PC-9 (cell line): Measurements from ENCODE around the gene GABARAP.

Source experiments
- EZH2 ChIP-seq: fragments of 200-600 bp; sonication (generic); IDR thresholded peaks from 2 replicates; pipeline ENCODE4 v1.8.0; 2017; ENCODE audit warnings: antibody characterized with exemption, low read depth
- TF ChIP-seq, protein P1 (sequence below): fragments of 200-600 bp; sonication (generic); conservative IDR thresholded peaks from 2 replicates; pipeline ENCODE4 v1.6.1; 2017; ENCODE audit warnings: mixed run types, antibody characterized with exemption, mild to moderate bottlenecking, moderate library complexity

- TF ChIP-seq, protein P1, sequence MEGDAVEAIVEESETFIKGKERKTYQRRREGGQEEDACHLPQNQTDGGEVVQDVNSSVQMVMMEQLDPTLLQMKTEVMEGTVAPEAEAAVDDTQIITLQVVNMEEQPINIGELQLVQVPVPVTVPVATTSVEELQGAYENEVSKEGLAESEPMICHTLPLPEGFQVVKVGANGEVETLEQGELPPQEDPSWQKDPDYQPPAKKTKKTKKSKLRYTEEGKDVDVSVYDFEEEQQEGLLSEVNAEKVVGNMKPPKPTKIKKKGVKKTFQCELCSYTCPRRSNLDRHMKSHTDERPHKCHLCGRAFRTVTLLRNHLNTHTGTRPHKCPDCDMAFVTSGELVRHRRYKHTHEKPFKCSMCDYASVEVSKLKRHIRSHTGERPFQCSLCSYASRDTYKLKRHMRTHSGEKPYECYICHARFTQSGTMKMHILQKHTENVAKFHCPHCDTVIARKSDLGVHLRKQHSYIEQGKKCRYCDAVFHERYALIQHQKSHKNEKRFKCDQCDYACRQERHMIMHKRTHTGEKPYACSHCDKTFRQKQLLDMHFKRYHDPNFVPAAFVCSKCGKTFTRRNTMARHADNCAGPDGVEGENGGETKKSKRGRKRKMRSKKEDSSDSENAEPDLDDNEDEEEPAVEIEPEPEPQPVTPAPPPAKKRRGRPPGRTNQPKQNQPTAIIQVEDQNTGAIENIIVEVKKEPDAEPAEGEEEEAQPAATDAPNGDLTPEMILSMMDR: no peak
- TF ChIP-seq EZH2: no peak
Observed at GRCh38 chr17:7190276-7190917, 51.9 kb downstream of the GABARAP start.
